T-helper 1 cell treated with Interleukin-12 subunit alpha and Interleukin-12 subunit beta and Interleukin-4 antibody, amounts not matched to agents 30 ng/mL and 1 ng/mL, for 36 hours (primary cell): Measurements from ENCODE around the gene TCF7L1. TPM values are rescaled to one million over a fixed set of nuclear protein-coding genes. Genes with fewer than 3 reads are reported as not detected.

Experiments
- intact Hi-C: fragments of 100-400 bp; cut with micrococcal nuclease; formaldehyde crosslinking; loops from one replicate; pipeline ENCODE4 v1.15.1; 2024
- total RNA-seq: library from RNA; stranded (reverse); gene quantifications from 2 replicates; pipeline ENCODE4 v1.2.3, GENCODE V29; 2022

The TCF7L1 gene
- total RNA-seq, 1 donor from 2014 or later = not detected

GRCh38 chr2:85343207-85343895 is 210.2 kb downstream of the TCF7L1 start:
- intact Hi-C loops = loop anchor here (1.0 kb wide), 1 partner anchor 26 kb away; no protein-coding TSS in a partner anchor

GRCh38 chr2:85344356-85344954 is 211.3 kb downstream of the TCF7L1 start:
- intact Hi-C loops = no loop called here

DNA sequence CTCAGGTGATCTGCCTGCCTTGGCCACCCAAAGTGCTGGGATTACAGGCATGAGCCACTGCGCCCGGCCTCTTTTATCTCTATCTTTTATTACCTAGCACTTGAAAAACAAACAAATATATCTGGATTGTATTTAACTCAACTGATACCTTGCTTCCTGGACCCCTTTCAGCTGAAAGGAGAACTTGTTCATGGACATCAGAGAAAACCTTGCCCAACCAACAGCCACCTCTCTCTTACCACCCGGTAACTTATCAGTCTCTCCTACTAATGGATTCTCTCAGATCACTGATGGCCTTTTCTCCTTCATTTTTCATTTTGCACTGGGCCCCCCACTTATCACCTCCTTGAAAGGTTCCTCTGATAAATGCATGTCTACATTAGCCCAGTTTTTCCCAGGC is 214.4 kb downstream of the TCF7L1 start:
- intact Hi-C loops = no loop called here

DNA sequence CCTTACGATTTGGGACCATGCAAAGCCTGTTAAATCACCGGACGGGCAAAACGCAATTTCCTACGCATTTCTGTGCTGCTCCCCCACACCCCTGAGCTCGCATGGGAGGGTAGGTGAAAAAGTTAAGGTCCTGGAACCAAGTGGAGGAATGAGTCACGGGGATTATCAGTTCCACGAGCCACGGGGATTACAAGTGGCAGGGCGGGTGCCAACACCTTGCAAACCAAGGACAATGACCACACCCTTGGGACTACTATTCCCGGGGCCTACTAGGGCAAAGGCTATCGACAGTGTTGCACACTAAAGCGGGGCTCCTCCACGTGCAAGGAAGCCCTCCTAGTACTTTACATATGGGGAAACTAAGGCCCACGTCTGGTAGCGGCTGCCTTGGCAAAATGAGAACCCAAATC is 220.7 kb downstream of the TCF7L1 start:
- intact Hi-C loops = loop anchor here (1.0 to 5.0 kb wide), 14 partner anchors 26 to 1208 kb away; partner anchors contain the start of genes C2orf68, CHMP3, GGCX and IMMT

DNA sequence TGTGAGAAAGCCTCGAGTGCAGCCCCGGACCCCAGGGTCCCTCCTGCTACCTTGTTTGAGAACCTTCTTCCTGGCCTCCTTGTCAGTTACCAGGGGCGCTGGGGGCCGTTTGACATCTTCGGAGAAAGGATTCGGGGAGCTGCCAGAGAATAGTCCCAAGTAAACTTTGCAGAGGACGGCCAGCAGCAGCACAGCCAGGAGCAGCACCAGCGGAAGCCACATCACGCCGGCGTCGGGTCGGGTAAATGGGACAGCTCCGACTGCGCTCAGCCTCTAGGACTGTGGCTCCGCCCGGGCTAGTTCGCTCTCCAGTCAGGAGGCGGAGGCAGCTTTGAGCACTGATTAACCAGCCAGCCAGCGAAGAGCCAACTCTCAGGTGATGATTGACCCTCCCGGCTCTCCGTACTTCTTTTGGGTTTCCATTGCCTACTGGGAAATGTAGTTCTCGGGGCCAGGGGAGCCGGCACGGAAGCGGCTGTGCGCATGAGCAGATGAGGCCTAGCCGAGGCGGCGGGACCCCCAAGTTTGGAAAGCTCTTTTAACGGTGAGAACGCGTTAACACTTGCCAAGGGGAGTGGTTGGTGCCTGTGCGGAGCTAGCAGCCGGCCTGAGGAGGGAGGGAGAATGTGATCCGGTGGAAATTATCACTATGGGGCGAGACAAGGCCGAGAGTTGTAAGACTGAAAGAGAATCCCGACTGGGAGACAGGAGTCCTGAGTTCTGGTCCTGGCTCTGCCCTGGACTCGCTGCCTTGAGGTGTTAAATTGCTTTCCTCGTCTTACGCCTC is 221.3 kb downstream of the TCF7L1 start, which contains the start of the genes ELMOD3 and RETSAT:
ELMOD3 (plus strand) TSS at position 484 of the 787 bp plus-strand sequence. CDS start 2,430 bp downstream, outside the sequence.
RETSAT (minus strand) TSS at position 243 of the 787 bp plus-strand sequence; CDS start at position 222, 21 bp downstream.
- intact Hi-C loops = loop anchor here (1.0 to 5.0 kb wide), 14 partner anchors 26 to 1208 kb away; partner anchors contain the start of genes C2orf68, CHMP3, GGCX and IMMT

GRCh38 chr2:85355073-85355410 is 221.8 kb downstream of the TCF7L1 start:
- intact Hi-C loops = loop anchor here (2.0 kb wide), 2 partner anchors 54 to 840 kb away; partner anchors contain the start of gene IMMT

DNA sequence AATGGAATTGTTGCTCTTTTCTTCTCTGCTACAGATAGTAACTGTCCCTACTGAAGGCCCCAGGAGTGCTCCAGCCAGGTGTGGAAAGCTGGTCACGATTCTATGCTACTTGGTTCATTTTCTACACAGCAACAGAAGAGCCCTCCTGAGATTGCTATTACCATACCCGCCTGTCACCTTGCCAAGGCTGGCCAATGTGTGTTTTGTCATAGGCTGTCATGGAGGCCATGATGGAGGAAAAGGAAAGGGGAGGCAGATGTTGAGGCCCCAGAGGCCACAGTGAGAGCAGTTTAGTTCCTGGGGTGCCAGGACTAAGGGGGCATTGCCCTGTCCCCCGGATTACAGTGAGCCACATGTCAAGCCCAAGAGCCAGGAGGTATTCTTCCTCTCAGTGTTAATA is 222.3 kb downstream of the TCF7L1 start:
- intact Hi-C loops = loop anchor here (2.0 kb wide), 2 partner anchors 53 to 839 kb away; partner anchors contain the start of gene IMMT

- intact Hi-C loops = no loop called here
These were observed 223.0 kb downstream of the TCF7L1 start for GRCh38 chr2:85356186-85356585.

DNA sequence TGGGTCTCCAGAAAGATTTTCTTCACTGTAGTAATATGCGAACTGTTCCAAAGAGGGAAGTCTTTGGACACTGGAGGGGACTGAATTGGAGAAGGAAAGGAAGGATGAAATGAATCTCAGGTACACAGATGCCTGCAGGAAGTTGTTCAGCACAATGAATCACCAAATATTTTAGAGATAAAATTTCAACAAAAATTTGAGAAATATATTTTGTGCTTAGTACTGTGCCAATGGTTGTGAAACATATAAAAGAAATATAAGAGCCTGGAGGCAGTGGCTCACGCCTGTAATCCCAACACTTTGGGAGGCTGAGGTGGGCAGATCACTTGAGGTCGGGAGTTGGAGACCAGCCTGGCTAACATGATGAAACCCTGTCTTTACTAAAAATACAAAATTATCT is 224.5 kb downstream of the TCF7L1 start:
- intact Hi-C loops = no loop called here

Other genes with a start within 250 kb of the TCF7L1 start
- gene TMSB10, start 227.7 kb upstream of the TCF7L1 start, total RNA-seq = 5,889 and 5,918 TPM in 2 replicates
- gene KCMF1, start 162.2 kb upstream of the TCF7L1 start, total RNA-seq = 88.0 and 89.7 TPM in 2 replicates
- gene TGOLN2, start 194.6 kb downstream of the TCF7L1 start, total RNA-seq = 151 and 152 TPM in 2 replicates
- 27.0 and 32.2 TPM in 2 replicates for gene RETSAT, start 221.1 kb downstream of the TCF7L1 start, total RNA-seq
- 21.7 and 22.3 TPM in 2 replicates for gene ELMOD3, start 221.4 kb downstream of the TCF7L1 start, total RNA-seq